ENCODE data around the gene IL3RA.
"Not testable (repeated sequence)": the region's sequence is repeated elsewhere in the genome, so short reads cannot be mapped to it uniquely, and the experiment has no call there.

The IL3RA gene

DNA sequence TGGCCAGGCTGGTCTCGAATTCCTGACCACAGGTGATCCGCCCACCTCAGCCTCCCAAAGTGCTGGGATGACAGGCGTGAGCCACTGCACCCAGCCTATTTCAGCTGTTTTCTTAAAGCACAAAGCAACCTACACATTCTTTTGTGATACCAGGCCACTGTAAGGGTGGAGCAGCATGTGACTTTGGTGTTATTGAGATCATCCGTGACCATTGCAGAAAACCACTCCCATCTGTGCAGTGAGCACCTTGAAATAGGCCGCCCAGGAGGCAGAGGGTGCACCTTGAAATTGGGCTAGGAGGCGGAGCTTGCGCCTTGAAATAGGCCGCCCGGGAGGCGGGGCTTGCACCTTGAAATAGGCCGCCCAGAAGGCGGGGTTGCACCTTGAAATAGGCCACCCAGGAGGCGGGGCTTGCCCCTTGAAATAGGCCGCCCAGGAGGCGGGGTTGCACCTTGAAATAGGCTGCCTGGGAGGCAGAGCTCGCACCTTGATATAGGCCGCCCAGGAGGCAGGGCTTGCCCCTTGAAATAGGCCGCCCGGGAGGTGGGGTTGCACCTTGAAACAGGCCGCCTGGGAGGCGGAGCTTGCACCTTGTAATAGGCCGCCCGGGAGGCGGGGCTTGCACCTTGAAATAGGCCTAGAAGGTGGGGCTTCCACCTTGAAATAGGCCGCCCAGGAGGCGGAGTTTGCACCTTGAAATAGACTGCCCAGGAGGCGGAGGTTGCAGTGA is 64.3 kb downstream of the IL3RA start:
- DNase-seq: no peak

DNA sequence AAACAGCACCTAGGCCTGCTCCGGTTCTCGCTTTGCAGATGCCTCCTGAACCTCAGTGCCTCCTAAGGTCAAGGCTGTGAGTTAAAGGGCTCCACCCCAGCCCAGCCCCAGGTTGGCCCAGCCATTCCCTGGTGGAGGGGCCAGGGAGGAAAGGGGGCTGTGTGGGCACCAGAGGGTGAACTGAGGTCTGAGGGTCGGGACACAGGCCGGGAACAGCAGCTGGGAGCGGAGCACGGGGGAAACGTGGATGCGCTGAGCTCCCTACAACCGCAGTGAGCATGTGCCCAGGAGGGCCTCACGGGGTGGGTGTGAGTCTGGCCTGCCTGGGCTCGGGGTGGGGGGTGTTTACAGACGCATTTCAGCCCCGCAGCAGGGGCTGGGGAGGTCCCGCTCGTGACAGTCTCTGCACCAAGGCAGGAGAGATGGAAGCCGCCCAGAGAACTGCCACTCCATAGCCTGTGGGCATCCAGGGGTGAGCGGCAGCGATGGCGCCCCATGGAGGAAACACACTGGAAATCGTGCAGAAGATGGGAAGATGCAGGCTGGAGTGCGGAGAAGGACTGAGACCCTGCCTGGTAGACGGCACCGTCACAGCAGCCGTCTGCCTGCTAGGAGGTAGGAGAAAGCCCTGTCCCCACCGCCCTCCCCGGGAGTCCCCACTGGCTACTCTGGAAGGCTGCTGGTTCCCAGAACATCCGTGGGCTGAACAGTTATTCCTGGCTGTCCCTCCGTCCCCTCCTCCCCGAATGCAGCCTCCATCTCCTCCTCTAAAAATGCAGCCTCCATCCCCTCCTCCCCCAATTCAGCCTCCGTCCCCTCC is 65.2 kb downstream of the IL3RA start:
- DNase-seq: no peak

DNA sequence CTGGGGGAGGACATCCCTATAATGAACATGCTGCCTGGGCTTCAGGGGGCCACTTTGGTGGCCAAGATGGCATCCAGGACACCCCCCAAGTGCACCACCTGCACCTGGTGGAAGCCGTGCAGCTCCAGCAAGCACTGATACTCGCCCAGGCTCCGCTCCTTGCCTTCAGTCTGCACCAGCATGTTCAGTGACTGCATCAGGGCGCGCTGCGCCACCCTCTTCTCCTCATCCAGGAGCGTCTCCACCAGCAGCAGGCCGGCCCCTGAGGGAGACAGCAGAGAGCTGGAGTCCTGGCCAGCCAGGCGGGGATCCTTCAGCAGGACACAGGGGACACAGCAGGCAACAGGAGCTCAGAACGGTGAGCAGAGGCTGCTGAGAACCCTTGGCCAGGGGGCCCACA is 66.6 kb downstream of the IL3RA start:
- no peak for DNase-seq

DNA sequence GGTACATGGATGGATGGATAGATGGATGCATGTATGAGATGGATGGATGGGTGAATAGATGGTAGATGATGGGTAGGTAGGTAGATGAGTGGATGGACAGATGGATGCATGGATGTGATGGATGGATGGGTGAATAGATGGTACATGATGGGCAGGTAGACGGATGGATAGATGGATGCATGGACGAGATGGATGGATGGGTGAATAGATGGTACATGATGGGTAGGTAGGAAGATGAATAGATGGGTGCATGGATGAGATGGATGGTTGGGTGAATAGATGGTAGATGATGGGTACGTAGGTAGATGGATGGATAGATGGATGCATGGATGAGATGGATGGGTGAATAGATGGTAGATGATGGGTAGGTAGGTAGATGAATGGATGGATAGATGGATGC is 67.3 kb downstream of the IL3RA start:
- DNase-seq: not testable (repeated sequence)

DNA sequence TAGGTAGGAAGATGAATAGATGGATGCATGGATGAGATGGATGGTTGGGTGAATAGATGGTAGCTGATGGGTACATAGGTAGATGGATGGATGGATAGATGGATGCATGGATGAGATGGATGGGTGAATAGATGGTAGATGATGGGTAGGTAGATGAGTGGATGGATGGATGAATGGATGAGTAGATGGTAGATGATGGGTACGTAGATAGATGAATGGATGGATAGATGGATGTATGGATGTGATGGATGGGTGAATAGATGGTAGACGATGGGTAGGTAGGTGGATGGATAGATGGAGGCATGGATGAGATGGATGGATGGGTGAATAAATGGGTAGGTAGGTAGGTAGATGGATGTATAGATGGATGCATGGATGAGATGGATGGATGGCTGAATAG is 69.2 kb downstream of the IL3RA start:
- DNase-seq: not testable (repeated sequence)

DNA sequence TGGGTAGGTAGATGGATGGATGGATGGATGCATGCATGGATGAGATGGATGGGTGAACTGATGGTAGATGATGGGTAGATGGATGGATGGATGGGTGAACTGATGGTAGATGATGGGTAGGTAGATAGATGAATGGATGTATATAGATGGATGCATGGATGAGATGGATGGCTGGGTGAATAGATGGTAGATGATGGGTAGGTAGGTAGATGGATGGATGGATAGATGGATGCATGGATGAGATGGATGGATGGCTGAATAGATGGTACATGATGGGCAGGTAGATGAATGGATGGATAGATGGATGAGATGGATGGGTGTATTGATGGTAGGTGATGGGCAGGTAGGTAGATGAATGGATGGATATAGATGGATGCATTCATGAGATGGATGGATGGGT is 70.5 kb downstream of the IL3RA start:
- no peak for DNase-seq

DNA sequence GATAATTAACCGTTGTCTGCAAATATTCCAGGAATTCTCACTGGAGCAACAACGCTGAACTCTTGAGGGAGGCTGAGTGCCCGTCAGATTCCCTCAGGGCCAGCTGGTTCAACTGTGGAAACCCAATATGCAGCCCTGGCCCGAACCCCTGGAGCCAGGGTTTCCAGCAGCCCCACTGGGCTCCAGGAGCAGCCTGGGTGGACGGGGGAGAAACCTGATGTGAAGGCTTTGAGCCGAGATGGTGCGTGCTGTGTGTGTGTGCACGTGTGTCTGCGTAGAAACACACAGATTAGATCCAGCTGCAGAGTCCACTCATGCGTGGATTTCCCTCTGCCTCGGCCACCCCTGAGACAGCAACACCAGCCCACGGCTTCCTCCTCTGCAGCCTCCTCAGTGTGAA is 74.7 kb downstream of the IL3RA start:
- DNase-seq: no peak

DNA sequence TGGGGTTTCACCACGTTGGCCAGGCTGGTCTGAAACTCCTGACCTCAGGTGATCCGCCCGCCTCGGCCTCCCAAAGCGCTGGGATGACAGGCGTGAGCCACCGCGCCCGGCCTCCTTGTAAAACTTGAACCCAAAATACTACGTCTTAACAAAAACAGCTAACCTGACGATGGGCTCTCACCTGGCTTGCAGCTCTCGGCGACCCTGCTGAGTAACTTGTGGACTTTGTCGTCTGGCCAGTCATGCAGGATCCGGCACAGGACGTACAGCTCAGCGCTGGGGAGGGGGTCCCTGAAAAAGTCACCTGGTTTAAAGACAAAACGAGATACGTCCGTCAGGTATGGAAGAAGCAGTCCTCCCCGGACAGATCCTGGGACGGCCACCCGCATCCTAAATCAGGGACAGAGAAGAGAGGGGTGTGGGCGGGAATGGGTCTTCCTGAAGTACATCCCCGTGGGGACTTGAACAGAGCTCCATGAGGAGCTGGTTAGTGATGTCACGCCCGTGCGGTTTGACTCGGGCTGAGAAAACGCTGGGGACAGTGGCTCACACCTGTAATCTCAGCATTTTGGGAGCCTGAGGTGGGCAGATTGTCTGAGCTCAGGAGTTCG is 76.1 kb downstream of the IL3RA start:
- no peak for DNase-seq

DNA sequence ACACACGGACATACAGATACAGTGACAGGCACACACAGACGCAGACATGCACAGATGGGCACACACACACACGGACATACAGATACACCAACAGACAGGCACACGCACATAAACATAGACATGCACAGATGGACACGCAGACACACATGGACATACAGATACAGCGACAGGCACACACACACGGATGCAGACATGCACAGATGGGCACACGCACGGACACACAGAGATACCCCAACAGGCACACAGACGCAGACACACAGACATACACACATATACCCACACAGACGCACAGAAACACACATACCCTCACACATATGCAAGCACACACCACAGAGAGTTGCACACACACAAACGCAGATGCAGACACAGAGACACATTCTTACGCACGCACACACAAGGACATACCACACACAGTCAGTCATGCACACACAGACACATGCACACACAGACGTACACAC is 79.8 kb downstream of the IL3RA start:
- DNase-seq: no peak

DNA sequence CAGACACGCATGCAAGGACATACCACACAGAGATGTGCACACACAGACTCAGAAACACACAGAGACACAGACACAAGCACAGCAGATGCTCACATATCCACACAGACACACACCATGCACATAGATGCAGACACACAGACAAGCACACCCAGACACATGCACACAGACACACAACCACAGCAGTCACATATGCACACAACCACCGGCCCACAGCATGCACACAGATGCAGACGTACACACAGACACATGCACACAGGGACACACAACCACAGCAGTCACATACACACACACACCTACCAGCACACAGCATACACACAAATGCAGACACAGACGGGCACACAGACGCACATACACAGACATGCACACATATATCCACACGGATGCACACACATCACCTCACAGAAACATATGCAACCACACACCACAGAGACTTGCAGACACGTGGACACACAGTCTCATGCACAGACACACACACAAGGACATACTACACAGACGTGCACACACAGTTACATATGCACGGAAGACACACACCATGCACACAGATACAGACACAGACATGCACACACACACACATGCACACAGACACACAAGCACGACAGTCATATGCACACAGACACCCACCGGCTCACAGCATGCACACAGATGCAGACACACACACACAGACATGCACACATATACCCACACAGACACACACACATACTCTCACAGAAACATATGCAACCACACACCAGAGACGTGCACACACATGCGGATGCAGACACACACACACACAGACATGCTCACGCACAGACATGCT is 80.6 kb downstream of the IL3RA start:
- DNase-seq: no peak

DNA sequence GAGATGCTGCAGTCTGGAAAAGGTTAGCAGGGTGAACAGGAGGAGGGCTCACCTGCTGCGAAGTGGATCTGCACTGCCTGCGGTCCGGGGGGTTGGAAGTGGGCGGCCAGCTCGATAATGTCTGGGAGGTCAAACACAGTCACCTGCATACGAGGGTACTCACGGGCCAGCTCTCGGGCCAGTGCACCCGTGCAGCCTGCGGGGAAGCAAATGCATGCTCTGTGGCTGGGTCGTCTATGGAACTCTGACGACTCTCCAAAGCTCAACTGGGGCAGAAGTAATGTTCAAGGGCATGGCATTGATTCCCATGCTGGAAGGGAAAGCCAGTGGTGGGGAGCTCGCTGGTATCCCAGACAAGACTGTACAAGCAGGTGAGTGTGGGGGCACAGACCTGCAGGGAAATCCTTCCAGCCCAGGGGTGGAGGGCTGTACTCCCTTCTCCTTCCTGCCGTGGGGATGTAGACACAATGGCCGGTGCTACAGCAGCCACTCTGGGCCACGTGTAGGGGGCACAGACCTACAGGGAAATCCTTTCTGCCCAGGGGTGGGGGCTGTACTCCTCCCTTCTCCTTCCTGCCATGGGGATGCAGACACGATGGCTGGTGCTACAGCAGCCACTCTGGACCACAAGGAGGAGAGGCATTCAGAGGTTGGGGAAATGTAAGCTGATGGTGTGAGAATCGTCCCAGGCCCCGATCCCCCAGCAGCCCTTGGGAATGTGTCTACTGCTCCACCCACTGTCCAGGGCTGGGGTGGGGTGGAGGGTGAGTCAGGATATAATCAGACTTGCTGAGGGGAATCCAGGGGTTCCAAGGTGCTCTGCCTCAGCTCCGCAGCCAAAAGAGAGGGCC is 81.6 kb downstream of the IL3RA start:
- DNase-seq: no peak

DNA sequence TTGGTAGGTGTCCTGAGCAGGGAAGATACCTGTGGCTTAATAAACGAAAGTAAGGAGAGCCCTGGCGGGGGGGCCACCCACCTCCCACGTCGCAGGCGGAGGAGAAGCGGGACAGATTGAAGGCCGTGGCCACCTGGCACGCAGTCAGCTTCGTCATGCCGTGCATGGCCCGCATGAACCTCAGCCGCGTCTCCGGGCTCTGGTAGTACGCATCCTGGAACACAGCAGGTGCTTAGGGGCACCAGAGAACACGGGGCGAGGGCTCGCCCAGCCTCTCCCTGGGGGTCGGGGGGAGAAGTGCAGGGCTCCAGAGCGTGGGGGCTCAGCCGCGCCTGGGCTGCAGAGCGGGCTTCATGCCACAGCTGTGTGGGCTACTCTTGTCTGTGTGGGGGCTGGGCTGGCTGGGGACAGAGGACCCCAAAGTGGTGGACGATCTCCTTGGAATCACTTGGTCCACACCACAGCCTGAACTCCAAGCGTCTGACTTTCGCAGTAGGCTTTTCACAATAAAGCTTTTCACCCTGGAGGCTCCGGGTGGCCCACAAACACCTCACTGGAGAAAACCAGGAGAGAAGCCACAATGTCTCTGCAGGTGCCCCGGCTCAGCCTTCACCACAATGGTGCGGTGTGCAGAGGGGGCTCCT is 82.4 kb downstream of the IL3RA start:
- no peak for DNase-seq

DNA sequence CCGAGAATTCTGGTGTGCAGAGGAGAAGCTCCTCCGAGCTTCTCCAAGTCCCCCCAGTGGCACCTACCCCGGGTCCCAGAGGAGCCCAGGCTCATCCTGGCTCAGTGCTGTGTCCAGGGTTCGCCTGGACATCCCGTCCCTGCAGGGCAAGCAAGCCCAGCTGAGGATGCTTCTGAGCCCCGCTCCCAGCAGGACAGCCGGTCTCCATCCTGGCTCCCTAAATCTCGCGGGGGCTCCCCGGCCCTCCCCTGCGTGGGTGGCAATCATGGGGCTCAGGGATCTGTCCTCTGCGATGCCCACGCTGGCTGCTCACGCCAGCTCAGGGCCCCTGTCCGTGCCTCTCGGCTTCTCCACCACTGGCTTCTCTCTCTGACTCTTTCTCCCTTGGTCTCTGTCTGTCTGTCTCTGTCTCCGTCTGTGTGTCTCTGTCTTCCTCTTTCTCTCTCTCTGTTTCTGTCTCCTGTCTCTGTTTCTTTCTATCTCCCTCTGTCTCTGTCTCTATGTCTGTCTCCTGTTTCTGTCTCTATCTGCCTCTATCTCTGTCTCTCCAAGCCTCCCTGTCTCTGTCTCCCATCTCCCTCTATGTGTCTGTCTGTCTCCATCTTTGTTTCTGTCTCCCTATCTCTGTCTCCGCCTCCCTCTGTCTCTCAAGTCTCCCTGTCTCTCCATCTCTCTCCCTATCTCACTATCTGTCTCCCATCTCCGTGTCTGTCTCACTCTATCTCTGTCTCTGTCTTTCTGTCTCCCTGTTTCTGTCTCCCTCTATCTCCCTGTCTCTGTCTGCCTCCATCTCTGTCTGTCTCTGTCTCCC is 83.2 kb downstream of the IL3RA start:
- DNase-seq: no peak

DNA sequence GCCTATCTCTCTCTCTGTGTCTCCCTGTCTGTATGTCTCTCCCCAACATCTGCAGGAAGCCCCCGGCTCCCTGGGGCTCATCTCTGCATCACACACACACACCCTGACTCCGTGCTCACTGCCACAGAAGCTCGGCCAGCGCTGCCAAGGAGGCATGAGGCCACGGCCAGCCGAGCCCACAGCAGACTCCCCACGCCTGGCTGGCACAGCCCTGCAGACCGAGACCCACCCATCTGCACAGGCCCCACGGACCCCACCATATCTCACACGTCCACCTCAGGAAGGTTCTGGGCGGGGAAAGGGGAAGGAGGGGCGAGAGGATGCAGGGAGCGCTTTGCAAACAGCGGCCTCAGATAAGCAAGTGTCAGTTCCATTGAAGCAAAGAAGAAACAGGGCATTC is 83.8 kb downstream of the IL3RA start:
- DNase-seq: no peak

DNA sequence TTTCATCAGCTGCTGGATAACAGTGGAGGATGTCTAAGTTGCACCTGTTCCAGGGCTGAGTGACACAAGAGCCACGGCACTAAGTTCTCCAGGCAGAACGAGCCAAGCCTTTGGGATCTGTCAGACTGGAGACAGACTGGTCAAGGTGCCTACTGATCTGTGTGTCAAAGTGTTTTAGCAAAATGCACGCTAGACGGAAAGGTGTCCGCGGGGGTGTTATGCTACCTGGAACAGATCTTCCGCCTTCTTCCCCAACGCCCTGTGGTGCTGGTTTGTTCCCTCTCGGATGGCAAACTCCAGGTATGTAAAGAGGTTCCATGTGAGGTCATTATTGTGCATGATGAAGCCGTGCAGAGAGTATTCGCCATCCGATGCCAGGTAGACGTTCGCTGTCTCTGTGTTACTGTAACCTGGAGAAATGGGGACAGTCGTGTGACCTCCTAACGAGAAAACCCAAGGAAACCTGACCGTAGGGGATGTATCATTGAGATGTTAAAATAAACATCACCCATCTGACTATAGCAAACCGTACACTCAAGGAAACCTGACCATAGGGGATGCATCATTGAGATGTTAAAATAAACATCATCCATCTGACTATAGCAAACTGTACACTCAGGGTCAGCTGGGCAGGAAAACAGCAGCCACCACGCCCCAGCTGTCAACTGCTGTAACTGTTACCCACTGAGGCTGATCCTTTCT is 85.0 kb downstream of the IL3RA start:
- DNase-seq: no peak

DNA sequence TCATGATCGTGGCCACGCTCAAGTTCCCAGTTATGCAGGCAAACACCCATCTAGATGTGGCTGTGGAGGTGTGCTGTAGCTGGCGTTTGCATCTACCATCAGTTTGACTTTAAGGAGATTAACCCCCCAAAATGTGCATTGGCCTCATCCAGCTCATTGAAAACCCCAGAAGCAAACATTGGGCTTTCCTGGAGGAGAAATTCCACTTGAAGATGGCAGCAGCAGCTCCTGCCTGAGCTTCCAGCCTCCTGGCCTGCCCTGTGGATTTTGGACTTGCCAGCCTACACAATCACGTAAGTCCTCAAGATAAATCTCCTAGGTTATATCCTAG is 85.5 kb downstream of the IL3RA start:
- DNase-seq: no peak

DNA sequence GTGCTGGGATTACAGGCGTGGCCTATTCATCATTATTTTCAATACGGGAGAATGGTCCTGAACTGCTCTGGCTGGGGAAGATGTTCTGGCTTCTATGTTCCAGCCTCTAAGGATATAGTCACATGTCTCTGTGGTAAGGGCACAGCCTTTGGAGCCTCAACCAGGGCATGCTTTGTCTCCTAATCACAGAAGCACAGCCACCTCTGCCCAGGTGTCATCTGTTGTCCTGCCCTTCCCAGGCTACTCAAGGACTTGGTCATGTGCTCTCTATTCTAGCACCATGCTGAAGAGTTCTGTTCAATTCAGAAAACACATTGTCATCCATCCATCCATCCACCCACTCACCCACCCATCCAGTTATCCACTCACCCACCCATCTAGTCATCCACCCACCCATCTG is 86.6 kb downstream of the IL3RA start:
- no peak for DNase-seq

DNA sequence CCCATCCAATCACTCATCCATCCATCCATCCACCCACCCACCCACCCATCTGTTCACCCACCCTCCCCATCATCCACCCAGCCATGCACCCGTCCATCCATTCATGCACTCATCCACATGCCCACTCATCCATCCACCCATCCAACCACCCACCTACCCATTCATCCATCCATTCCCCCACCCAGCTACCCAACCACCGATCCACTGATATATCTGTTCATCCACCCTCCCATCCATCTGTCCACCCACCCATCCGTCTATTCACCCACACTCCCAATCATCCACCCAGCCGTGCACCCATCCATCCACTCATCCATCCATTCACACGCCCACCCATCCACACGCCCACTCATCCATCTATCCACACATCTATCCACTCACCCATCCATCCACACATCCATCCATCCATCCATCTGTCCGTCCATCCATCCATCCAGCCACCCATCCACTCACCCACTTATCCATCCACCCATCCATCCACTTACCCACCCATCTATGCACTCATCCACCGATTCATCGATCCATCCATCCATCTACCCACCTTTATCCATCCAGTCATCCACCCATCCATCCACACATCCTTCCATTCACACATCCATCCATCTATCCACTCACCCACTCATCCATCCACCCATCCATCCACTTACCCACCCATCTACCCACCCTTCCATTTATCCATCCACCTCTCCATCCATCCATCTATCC is 87.7 kb downstream of the IL3RA start:
- no peak for DNase-seq

DNA sequence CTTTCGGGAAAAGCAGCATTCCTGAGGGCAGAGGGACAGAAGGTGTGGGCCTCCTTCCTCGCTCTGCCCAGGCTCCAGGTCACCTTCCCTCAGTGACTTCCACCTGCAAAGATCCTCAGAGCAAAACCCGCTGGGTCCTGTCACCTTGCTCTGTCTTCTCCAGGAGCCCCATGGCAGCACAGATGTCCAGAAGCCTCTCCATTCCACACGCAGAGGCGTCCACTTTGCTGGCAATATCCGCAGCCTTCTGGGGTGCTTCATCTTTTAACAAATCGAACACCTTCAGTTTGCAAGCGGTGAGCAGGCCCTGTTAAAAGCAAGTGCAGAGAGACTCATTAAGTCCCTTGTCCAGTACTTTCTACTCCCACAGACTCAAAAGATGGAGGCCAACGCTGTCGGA is 88.8 kb downstream of the IL3RA start:
- no peak for DNase-seq

DNA sequence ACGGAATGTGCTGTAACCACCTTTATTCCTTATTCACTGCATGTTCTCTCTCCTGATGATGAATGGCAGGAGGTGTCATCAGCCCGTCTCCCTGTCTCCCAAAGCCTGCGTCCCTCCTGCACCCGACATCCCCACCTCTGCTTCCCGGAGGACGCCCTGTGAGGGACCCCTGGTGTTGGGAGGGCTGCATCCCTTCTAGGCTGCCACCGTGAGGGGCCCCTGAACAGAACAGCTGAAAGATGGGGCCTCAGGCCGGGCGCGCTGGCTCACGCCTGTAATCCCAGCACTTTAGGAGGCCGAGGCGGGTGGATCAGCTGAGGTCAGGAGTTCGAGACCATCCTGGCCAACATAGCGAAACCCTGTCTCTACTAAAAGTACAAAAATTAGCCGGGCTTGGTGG is 89.7 kb downstream of the IL3RA start:
- not testable (repeated sequence) for DNase-seq
